AG04450 (cell line): Measurements from ENCODE around the gene AGXT2. TPM values are rescaled to one million over a fixed set of nuclear protein-coding genes. Genes with fewer than 3 reads are reported as not detected.
A peak's percentile ranks its signal among the peaks of the same experiment; 100 is the strongest.

Source experiments
- CTCF ChIA-PET: fragments of 300-600, 350-600 bp; formaldehyde crosslinking; extraction: SDS; loops from one replicate; lab custom pipeline; 2022; ENCODE audit warnings: antibody characterized with exemption, inconsistent platforms; lab: Charles Lee
- POLR2A ChIA-PET: fragments of 350-600 bp; formaldehyde crosslinking; extraction: SDS; loops from one replicate; lab custom pipeline; 2021; ENCODE audit warnings: antibody characterized with exemption, inconsistent platforms; lab: Yijun Ruan, JAX
- DNase-seq: peaks from one replicate; pipeline ENCODE4 v3.0.0-alpha.2; 2011; ENCODE audit warnings: low read depth, low spot score
- H3K27ac ChIP-seq: one replicate; pipeline ENCODE4 v1.5.1; 2012; ENCODE audit warnings: low read depth, low read length, control low read depth
- H3K27me3 ChIP-seq: one replicate; pipeline ENCODE4 v1.6.0; 2012; ENCODE audit warnings: low read length; ENCODE audit not compliant: control insufficient read depth, insufficient read depth
- H3K4me3 ChIP-seq: 2 replicates; pipeline ENCODE4 v1.5.1; 2011; ENCODE audit warnings: mild to moderate bottlenecking, low read depth, low read length, control low read depth
- H3K9me3 ChIP-seq: 2 replicates; pipeline ENCODE4 v1.5.1; 2012; ENCODE audit warnings: low read length; ENCODE audit not compliant: control insufficient read depth, insufficient read depth
- CTCF ChIP-seq: IDR thresholded peaks from 2 replicates; pipeline ENCODE4 v1.5.1; 2011; ENCODE audit warnings: low read depth, low read length, control low read depth, inconsistent platforms
- polyA plus RNA-seq: library from polyadenylated mRNA; depleted of rRNA; stranded (reverse); fragments of >200 nt; gene quantifications from 2 replicates; pipeline ENCODE4 v1.2.3, GENCODE V29; 2011

AGXT2 gene
- polyA plus RNA-seq, 1 experiment: not detected

GRCh38 chr5:34968258-34968657 is 79.5 kb downstream of the AGXT2 start:
- Histone ChIP-seq H3K4me3 (no peak overlapping the region), H3K27ac (no peak overlapping the region), H3K27me3 (no peaks in the 10 kb centered on the region), H3K9me3 (no peaks in the 10 kb centered on the region)
- CTCF ChIA-PET: no interaction called here
- POLR2A ChIA-PET: no interaction called here
- no peak for TF ChIP-seq CTCF
- no peak for DNase-seq

- CTCF ChIA-PET: no interaction called here
- POLR2A ChIA-PET: no interaction called here
Measured at GRCh38 chr5:34967540-34967939, 80.2 kb downstream of the AGXT2 start.

GRCh38 chr5:34959323-34959722 is 88.4 kb downstream of the AGXT2 start:
- no peak for TF ChIP-seq CTCF

More at GRCh38 chr5:34967540-34967939, 80.2 kb downstream of the AGXT2 start:
- H3K9me3 ChIP-seq: no peaks in the 10 kb centered on the region
- no peak for TF ChIP-seq CTCF
- H3K27me3 ChIP-seq: no peaks in the 10 kb centered on the region
- no peak for DNase-seq
- no peak overlapping the region for H3K27ac ChIP-seq
- H3K4me3 ChIP-seq: no peak overlapping the region

GRCh38 chr5:34957857-34958690 is 89.7 kb downstream of the AGXT2 start:
- POLR2A ChIA-PET: no interaction called here
- Histone ChIP-seq H3K27me3 (no peaks in the 10 kb centered on the region), H3K4me3 (no peak overlapping the region), H3K27ac (no peak overlapping the region), H3K9me3 (no peaks in the 10 kb centered on the region)
- peak; percentile 73 for TF ChIP-seq CTCF
- CTCF ChIA-PET: interaction anchor here (0.5 to 7.6 kb wide), 14 partner anchors 8 to 1132 kb away, joined by 3 to 76 read pairs (median 6); no protein-coding TSS in a partner anchor
- DNase-seq: no peak

More at GRCh38 chr5:34959323-34959722, 88.4 kb downstream of the AGXT2 start:
- peak; percentile 34 for DNase-seq
- no peaks in the 10 kb centered on the region for H3K27me3 ChIP-seq
- POLR2A ChIA-PET: no interaction called here
- CTCF ChIA-PET: interaction anchor here (1.1 to 7.6 kb wide), 6 partner anchors 11 to 1131 kb away, joined by 3 to 76 read pairs (median 5); no protein-coding TSS in a partner anchor
- no peak overlapping the region for H3K4me3 ChIP-seq
- H3K27ac ChIP-seq: no peak overlapping the region
- no peaks in the 10 kb centered on the region for H3K9me3 ChIP-seq

GRCh38 chr5:34957321-34957720 is 90.4 kb downstream of the AGXT2 start:
- Histone ChIP-seq H3K4me3 (no peak overlapping the region), H3K9me3 (no peaks in the 10 kb centered on the region), H3K27ac (no peak overlapping the region), H3K27me3 (no peaks in the 10 kb centered on the region)
- ChIA-PET CTCF (interaction anchor here (1.5 to 7.6 kb wide), 4 partner anchors 9 to 969 kb away, joined by 5 to 76 read pairs (median 8); no protein-coding TSS in a partner anchor), POLR2A (interaction anchor here (0.5 kb wide), 1 partner anchor 39 kb away, joined by 3 read pairs; no protein-coding TSS in a partner anchor)
- DNase-seq: no peak
- TF ChIP-seq CTCF: no peak
